HG03103 (cell line): Measurements from ENCODE around the gene FBXO31.

Experiments used
- ATAC-seq: cut with Tn5 transposase; IDR thresholded peaks from one replicate; pipeline ENCODE4 v1.9.1; 2021; ENCODE audit warnings: low read depth; ENCODE audit not compliant: unreplicated experiment

The FBXO31 gene

GRCh38 chr16:87293990-87294389 lies 89.6 kb downstream of the FBXO31 start:
- ATAC-seq, result no peak

DNA sequence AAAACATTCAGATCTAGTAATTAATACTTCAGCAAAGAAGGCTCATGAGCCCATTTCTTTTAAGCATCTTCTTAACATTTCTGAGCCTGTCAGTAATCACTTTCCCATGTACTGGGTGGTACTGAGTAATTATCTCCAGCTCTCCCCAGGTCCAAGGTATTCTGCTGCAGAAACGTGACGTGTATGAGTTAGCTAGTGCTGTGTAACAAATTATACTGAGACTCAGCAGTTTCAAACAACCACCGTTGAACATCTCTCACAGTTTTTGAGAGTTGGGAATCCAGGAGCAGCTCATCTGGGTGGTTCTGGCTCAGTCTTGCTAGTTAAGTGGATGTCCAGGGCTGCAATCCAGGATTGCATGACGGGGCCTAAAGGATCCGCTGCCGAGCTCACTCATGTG lies 91.6 kb downstream of the FBXO31 start:
- ATAC-seq, result no peak

- no peak for ATAC-seq
Measured at GRCh38 chr16:87288753-87289362, 94.7 kb downstream of the FBXO31 start.

DNA sequence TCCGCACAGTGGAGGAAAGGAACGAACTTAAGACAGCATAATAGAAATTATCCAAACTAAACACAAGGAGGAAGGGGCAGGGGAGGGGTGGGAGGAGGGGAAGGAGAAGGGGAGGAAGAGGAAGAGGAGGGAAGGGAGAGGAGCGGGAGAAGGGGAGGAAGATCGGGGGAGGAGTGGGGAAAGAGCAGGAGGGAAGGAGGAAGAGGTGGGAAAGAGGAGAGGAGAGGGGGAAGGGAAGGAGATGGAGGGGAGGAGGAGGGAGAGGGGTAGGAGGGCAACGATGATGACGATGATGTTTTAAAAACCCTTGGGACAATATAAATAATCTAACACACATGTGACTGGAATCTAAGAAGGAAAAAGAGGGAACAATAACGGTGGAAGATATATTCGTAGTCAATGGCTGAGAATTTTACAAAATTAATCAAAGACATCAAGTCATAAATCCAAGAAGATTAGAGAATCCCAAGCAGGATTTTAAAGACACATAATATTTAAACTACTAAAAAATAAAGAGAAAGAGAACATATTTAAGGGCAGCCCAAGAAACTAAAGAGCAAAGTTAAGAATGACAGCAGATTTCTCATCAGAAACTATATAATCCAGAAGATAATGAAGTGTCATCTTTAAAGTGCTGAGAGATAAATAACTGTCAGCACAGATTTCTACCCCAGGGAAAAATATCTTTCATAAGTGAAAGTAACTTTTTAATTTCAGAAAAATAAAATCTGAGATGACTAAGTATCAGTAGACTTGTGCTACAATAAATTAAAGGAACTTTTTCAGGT lies 96.5 kb downstream of the FBXO31 start:
- ATAC-seq, result no peak

- ATAC-seq, result no peak
Measured at GRCh38 chr16:87284183-87284582, 99.4 kb downstream of the FBXO31 start.

DNA sequence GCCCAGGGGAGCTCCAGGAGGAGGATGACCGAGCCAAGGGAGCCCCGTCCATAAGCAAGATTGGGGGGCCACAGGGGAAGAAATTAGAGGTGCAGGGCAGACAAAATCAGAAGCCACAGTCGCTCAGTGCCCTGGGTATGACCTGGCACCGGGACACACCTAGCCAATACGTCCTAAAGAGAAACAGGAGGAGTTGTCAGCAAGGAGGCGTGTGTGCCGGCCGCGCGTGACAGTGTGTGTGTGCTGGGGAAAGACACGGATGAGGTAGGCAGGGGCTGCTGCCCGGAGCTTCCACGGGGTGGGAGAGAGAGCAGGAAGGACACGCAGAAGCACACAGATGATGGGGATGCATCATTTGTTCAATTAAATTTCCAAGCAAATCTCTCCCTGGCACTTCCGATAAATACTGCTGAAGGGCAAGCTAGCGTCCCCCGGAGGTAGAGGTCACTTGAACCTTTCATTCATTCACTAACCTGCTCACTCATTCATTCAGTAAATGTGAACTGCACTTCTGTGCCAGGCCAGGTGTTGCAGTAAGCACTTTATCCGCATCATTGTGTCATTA lies 104.4 kb downstream of the FBXO31 start:
- ATAC-seq, result no peak

- ATAC-seq, result no peak
Measured at GRCh38 chr16:87278191-87279093, 105.1 kb downstream of the FBXO31 start.
